DMS 273 (cell line): ENCODE results near the gene CHST3.
A peak's percentile ranks its signal among the peaks of the same experiment; 100 is the strongest.
"Not testable (repeated sequence)": the region's sequence is repeated elsewhere in the genome, so short reads cannot be mapped to it uniquely, and the experiment has no call there.

ENCODE experiments used
- DNase-seq: peaks from one replicate; lab custom pipeline; 2025; ENCODE audit not compliant: unreplicated experiment; lab: John Stamatoyannopoulos, UW

Gene CHST3

GRCh38 chr10:71988895-71989294 lies 24.7 kb downstream of the CHST3 start:
- DNase-seq = not testable (repeated sequence)

GRCh38 chr10:71989661-71990454 lies 25.7 kb downstream of the CHST3 start:
- DNase-seq = no peak

GRCh38 chr10:71990706-71991269 lies 26.6 kb downstream of the CHST3 start:
- DNase-seq = no peak

GRCh38 chr10:71995449-71995848 lies 31.3 kb downstream of the CHST3 start:
- no peak for DNase-seq

- DNase-seq = no peak
Measured at GRCh38 chr10:71995887-71996575, 31.8 kb downstream of the CHST3 start.

- no peak for DNase-seq
Measured at GRCh38 chr10:71996592-71997371, 32.6 kb downstream of the CHST3 start.

- no peak for DNase-seq
Measured at GRCh38 chr10:71998119-71998839, 34.1 kb downstream of the CHST3 start.

GRCh38 chr10:71998840-71999194 lies 34.6 kb downstream of the CHST3 start:
- peak; percentile 42 for DNase-seq

- peak; percentile 89 for DNase-seq
Measured at GRCh38 chr10:71999360-72000072, 35.3 kb downstream of the CHST3 start.

GRCh38 chr10:72000073-72001032 lies 36.2 kb downstream of the CHST3 start:
- DNase-seq = peak; percentile 70

GRCh38 chr10:72001033-72001395 lies 36.8 kb downstream of the CHST3 start:
- peak; percentile 80 for DNase-seq

- no peak for DNase-seq
Measured at GRCh38 chr10:72002354-72003295, 38.4 kb downstream of the CHST3 start.

- DNase-seq = no peak
Measured at GRCh38 chr10:72006026-72006425, 41.8 kb downstream of the CHST3 start.

- DNase-seq = no peak
Measured at GRCh38 chr10:72007246-72007892, 43.2 kb downstream of the CHST3 start.

- DNase-seq = peak; percentile 19
Measured at GRCh38 chr10:72008096-72008981, 44.1 kb downstream of the CHST3 start.

GRCh38 chr10:72009051-72009424 lies 44.8 kb downstream of the CHST3 start:
- DNase-seq = no peak
